NOMO-1 treated with DMSO at 0.1 percent for 48 hours (cell line): ENCODE measurements around the gene XXYLT1.
"Not testable (repeated sequence)": the region's sequence is repeated elsewhere in the genome, so short reads cannot be mapped to it uniquely, and the experiment has no call there.

ENCODE experiments used
- DNase-seq: peaks from one replicate; lab custom pipeline; 2025; ENCODE audit not compliant: unreplicated experiment; lab: John Stamatoyannopoulos, UW

The XXYLT1 gene, protein sequence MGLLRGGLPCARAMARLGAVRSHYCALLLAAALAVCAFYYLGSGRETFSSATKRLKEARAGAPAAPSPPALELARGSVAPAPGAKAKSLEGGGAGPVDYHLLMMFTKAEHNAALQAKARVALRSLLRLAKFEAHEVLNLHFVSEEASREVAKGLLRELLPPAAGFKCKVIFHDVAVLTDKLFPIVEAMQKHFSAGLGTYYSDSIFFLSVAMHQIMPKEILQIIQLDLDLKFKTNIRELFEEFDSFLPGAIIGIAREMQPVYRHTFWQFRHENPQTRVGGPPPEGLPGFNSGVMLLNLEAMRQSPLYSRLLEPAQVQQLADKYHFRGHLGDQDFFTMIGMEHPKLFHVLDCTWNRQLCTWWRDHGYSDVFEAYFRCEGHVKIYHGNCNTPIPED

DNA sequence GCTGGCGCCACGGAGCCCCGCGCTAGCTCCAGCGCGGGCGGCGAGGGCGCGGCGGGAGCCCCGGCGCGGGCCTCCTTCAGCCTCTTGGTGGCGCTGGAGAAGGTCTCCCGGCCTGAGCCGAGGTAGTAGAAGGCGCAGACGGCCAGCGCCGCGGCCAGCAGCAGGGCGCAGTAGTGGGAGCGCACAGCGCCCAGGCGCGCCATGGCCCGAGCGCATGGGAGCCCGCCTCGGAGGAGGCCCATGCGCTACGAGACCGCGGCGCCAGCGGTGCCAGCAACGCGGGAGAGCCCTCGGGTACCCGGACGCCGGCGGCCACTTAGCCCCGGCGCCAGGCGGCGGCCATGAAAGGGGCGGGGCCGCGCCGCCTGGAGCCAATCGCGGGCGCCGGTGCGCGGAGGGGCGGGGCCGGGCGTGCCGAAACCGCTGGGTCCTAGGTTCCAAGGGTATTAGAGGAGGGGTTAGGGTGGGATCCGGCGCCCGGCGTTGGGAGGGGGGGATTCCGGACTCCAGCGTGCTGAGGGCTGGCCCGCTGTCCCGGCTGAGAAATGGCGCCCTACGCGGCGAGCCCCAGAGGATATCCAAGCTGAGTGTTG is at the start of gene XXYLT1:
Gene XXYLT1 (minus strand): TSS at position 343 of the 593 bp plus-strand sequence. CDS start 101 bp downstream, at position 242.
- DNase-seq, result peak; percentile 81

DNA sequence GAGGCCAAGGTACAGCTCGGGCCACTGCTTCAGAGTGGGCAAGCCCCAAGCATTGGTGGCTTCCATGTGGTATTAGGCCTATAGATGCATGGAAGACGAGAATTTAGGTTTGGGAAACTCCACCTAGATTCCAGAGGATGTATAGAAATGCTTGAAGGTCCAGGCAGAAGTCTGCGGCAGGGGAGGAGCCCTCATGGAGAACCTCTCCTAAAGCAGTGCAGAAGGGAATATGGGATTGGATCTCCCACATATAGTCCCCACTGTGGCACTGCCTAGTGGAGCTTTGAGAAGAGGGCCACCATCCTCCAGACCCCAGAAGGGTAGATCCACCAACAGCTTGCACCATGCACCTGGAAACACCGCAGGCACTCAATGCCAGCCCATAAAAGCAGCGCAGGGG is 48.1 kb upstream of the XXYLT1 start:
- no peak for DNase-seq

DNA sequence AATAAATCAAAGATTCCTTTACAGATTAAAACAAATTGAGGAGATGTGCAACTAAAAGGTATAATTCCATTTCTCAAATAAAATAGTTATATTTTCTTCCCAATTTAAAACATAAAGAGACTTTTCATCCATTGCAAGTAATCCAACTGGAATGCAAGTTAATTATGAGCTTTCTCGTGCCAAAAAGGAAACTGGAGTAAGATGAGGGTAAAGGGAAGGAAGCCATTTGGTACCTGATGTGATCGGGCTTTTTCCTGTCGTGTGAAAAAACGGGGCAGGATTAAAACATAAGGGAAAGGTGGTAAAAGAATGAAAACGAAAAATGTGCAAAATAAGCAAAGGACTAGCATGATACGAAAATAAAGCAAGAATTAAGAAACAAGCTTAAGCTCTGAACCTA is 41.8 kb upstream of the XXYLT1 start:
- DNase-seq, result no peak

DNA sequence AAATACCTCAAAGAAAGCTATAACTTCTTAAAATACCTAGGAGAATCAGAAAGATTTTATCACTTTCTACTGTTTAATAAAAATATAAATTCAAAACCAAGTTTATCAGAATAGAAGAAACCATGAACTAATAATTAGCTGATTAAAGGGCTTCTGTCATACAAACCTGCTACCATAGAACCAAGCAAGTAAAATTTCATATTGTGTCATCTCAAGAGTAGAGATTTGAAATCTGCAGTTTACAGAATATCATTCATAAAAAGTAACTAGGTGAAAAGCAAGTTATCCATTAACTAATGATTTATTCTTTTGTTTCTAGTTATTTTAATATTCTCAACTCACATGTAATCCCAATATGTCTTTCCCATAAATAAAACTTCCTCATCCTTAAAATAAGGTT is 36.8 kb upstream of the XXYLT1 start:
- DNase-seq, result no peak

DNA sequence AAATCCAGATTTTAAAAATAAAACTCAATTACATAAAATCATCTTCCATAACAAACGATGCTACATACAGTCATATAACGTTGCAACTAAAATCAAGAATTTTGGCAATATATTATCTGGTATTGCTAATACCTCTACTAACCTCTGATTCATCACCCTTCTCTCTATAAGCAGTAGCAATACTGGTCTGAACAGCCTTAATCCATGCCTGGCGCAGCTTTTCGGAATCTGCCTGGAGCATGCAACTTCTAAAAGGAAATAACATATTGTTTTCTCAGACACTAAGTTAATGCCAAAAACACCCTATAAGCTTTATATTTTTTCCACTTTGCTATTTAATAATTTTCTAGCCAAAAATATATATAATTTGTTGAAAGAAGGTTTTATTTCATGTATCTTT is 35.4 kb upstream of the XXYLT1 start:
- DNase-seq, result no peak

DNA sequence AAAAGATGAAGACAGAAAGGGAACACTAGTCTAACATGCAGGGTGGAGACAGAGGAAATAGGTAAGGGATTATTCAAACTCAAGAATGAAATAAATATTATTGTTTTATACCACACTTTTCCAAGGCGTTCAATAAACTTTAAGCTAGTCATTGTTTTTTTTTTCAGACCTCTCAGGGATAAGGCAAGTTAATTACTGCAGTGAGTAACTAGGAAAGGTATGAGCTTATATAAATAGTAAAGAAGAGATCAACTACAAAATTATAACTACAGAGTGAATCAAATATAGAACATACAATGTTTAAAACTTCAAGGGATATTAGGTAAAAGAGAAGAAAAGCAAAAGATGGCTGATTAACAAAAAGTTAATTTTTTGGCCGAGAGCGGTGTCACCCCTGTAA is 31.5 kb upstream of the XXYLT1 start:
- no peak for DNase-seq

DNA sequence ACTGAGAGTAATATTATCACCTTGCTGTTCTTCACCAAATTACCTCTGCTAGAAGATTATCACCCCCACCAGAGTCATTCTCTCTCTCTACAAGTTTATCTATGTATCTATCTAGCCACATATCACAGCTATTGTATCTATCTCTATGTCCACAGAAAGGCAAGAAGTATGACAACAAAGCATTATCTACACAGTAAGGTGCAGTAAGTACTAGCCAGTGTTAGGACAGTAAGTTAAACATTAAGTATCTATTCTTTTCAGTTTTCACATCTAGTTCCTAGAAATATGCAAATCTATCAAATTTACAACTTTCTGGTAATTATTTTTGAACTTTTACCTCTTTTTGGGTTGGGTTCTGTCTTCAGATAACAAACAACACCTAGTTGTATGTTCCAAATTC is 26.5 kb upstream of the XXYLT1 start:
- DNase-seq, result no peak

DNA sequence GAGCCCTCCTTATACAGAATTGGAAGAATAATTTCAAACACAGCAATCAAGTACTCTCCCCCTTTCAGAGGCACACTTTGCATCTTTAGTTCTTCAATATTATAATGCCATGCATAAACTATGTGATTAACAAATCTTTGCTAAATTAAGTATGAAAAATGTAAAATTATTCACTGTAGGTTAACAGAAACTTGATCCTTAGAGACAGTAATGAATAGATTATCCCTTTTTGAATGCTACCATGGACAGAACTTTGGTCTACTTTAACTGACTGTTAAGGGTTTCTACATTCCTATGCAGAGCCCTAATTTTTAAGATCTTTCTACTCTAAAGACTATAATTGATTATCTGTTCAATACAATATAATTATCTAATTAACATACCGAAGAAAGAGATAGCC is 25.7 kb upstream of the XXYLT1 start:
- no peak for DNase-seq

DNA sequence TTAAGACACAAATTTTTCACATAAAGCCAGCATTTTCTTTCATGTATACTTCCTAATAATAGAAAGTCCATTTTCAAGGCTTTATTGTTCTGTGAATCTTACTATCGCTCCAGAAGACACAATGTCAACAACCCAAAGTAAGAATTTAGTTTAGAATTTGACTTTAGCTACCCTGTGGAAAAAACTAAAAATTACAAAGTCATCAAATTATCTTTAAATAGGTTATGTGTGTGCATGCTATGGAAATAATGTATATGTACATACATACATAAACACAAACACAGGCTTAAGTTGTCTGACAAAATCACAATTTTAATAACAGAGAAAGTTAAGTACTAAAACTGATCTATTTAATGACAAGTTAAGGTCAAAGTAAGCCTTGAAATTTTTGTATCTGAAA is 20.2 kb upstream of the XXYLT1 start:
- no peak for DNase-seq

DNA sequence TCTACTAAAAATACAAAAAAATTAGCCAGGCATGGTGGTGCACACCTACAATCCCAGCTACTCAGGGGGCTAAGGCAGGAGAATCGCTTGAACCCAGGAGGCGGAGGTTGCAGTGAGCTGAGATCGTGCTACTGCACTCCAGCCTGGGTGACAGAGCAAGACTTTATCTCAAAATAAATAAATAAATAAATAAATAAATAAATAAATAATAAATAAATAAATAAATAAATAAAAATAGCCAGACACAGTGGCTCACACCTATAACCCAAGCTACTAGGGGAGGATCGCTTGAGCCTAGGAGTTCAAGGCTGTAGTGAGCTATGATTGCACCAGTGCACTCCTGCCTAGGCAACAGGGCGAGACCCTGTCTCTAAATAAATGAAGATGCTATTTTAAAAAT is 19.7 kb upstream of the XXYLT1 start:
- DNase-seq, result not testable (repeated sequence)

DNA sequence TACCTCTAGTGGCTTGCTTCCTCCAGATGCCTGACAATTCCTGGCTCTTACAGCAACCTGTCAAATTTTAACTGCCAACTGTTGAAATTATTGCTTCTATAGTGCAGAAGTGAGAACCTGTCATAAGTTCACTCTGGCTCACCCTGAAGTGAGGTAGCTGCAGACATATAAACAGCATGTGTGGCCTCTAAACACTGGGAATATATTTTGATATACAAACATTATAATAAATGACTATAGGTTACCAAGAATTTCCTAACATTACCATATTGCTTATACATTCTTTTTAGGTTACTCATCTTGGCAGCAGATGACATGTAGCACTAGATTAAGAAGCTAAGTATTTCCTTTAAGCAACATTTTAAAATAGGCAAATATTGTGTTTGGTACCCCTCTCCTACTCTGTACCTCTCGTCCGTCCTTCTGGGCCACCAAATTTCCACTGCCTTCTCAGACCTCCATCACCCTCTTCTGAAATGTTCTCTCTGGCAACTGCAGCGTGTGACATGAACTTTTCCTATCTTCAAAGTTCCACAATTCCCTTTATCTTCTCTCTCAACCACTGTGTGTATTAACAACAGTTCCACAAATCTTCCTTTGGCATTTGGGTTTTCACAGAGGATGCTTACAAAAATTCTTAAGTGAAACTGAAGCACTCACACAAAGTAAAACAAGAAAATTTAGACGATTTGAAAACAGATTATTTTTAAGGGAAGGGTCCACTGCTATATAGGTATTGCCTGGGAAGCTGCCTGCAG is 15.3 kb upstream of the XXYLT1 start:
- DNase-seq, result no peak

DNA sequence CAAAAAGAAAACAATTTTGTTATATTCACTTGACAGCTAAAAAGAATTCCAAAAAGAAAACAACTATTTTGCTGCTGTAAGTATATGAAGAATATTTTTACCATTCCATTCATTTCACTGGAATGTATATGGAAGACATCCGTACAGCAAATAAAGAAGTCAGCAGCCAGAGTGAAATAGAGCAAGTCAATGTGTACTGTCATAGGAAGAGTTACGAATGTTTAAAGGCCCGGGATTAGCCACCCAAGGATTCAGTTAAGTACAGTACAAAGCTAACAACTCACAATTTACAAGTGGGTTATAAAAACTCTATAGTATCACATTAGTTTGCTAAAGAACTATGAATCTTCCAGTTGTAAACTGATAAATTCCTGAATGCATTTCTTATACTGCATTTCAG is 14.4 kb upstream of the XXYLT1 start:
- no peak for DNase-seq

DNA sequence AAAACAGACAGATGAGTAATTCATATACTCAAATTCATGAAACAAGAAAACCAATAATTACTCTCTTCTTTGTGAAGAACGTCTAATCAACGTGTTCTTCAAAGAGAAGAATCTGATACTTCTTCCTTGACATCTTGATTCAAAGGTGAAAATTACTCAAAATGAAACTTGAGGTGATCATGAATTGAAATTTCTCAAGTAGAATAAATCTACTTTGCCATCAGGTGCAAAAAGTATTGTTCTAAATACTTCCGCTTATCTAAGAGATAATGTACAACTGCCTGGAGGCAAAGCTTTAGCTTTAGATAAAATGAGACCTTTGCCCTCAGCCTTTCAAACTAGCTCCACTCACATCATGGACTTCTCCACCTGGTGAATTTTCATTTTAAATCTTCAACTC is 13.9 kb upstream of the XXYLT1 start:
- DNase-seq, result no peak

DNA sequence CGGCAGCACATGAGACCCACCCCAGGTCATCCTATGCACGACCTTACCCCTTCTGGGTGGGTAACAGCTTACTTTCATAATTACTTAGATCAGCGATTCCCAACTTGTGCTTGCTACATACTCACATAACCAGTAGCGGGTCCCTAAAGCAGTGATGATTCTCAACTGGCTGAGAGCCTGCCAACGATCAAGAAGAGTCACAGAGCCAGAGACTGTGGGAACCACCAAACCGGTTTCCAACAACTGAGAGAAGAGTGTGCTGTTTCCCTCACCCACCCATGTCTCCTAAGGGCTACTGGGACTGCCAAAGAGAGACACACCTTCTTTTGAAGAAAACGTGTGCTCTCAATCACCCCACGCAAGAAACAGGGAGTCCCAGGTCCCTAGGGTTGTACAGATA is 12.0 kb upstream of the XXYLT1 start:
- no peak for DNase-seq

DNA sequence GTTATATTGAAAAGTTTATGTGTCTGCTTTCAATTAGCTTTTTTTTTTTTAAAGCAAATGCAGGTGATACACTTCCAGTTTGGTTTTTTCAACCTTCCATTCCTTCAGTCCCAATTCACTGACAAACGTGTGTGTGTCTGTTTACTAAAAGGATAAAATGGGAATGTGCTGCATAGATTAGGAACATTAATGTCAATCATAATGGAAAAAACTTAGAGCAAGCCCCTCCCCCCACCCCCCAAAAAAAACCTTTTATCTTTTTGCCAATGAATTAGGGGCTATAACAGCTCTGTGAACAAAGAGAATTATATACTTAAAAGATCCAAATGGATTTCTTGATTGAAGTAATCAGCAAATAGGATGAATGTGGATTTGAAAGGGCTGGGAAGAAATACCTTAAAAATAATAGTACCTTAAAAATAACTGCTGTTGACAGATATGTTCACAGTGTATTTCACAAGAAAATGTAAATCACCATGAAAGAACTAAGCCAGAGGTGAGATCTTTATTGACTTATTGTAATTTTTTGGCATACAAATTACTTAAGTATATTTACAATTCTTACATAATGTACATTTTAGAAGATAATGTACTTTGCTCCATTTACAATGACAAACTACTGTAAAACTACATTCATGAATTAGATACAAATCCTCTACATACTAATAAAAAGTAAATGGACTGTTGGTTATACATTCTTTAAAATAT is 3.5 kb upstream of the XXYLT1 start:
- DNase-seq, result no peak

DNA sequence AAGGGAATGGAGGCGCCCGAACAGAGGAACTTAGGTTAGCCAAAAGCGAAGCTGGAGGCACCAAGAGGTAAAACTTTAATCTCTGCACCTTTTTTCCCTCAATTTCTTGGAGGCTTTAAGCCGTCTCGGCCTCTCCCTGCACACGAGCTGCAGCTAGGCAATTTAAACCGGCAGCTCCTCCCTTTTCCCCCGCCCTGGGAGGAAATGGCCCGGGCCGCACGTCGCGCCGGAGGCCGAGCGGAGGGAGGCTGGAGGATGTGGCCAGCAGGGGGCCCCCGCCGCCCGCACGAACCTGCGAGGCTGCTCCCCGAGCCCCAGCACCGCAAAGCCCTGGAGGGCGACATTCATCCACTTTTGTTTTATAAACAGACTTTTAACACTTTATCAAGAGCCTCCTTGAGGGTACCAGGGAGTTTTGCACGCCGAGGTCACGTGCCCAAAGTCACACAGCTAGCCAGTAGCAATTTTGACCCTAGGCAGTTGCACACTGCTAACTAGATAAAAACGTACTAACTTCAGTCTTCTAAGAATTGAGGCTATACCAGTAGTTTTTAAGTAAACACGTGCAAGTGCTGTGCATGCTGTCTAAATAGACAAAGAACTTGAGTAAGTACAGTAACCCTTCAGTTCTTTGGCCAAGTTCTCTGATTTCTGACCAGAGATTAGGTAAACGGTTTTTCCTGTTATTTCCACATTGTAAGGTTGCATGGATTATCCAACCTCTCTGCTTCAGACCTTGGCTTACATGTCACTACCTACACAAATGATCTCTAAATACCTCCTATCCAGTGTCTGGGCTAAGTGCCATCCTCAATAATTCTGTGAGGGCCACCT is 668 bp upstream of the XXYLT1 start:
- DNase-seq, result peak; percentile 91

DNA sequence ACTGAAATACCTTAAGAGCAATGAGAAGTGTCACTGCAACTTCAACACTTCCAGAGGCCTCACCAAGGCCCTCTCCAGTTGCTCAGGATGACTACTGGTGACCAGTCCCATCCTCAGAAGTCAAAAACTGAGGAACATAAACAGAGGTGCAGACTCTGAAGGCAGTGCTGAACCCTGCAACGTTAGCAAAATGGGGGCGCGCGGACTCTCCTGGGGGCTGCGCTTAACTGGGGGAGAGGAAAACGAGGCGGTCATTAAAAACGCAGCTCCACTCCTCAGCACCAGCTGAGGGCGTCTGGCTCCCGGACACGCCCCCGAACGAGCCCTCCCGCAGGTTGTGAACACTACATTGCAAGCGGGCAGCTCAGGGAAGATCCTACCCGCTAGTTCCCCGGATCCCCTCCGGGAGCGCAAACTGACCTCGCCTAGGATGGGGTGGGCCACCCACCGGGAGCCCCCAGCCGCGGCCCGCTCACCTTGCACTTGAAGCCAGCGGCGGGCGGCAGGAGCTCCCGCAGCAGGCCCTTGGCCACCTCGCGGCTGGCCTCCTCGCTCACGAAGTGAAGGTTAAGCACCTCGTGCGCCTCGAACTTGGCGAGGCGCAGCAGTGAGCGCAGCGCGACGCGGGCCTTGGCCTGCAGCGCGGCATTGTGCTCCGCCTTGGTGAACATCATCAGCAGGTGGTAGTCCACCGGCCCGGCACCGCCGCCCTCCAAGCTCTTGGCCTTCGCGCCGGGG is 711 bp downstream of the XXYLT1 start:
- peak; percentile 37 for DNase-seq

DNA sequence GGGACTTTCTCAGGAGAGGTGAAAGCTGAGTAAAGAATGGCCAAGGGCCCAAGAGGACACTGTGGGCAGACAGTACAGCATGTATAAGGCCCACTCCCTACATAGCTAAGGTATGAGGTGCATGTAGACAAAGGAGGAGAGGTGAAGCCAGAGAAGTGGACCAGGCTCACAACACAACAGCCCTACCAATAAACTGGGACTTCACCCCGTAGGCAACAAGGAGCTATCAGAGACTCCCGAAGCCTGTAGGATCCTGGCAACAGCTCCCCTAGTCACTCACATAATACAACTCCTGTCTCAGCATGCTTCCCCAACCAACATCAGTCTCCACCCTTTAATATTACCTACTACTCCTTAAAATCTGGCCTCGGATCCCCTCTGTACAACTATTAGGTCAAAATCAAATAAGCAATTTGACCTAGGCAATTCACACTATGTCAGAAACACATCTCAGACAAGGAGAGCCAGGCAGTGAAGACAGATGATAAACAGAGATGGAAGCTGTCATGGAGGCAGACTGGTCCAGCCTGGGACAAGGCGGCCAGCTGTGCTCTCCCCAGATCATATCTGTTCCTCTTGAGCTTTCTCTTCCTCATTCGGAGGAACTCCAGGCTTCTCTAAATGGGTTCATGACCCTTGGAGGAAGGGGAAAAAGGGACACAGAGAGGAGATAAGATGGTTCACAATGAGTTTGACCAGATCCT is 1.4 kb downstream of the XXYLT1 start:
- peak; percentile 45 for DNase-seq

DNA sequence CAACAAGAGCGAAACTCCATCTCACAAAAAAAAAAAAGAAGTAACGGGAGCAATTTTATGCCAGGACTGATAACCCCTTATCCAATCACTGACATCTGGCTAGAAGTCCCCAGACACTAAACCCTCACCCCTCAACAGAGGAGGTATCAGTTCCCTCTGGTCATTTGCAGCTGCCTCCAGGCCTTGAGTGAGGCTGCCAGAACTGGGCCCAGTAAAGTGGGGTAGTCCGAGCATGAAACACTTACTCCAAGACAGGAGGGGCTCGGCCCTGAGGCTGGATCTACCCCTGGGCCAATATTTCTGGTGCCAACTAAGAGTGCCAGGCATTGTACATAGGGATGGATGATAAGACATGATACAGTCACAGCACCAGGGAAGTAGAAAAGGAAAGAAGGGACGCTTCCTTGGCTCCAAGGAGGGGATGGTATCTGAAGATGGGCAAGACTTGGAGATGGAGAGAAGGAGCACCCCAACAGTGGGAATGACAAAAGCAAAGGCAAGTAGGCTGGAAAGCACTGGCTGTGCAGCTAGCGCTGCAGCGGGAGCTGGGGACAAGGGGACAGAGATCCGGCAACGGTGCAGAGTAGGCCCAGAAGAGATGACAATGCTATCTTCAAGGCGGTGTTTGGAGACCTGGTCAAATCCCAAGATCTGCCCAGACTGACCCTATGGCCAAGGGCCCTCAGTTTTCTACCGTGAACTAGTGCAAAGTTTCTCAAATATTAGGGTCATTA is 2.2 kb downstream of the XXYLT1 start:
- no peak for DNase-seq
